GM12801 (cell line): ENCODE measurements around the gene RALGPS2.

Source experiments
- TF ChIP-seq, protein P1 (sequence below): IDR thresholded peaks from one replicate; pipeline ENCODE4 v1.5.1; 2011; ENCODE audit warnings: control low read depth; ENCODE audit not compliant: insufficient read length; ENCODE audit errors: extremely low read depth

Gene RALGPS2

GRCh38 chr1:178953538-178954324 lies 228.7 kb downstream of the RALGPS2 start:
- TF ChIP-seq, protein P1, sequence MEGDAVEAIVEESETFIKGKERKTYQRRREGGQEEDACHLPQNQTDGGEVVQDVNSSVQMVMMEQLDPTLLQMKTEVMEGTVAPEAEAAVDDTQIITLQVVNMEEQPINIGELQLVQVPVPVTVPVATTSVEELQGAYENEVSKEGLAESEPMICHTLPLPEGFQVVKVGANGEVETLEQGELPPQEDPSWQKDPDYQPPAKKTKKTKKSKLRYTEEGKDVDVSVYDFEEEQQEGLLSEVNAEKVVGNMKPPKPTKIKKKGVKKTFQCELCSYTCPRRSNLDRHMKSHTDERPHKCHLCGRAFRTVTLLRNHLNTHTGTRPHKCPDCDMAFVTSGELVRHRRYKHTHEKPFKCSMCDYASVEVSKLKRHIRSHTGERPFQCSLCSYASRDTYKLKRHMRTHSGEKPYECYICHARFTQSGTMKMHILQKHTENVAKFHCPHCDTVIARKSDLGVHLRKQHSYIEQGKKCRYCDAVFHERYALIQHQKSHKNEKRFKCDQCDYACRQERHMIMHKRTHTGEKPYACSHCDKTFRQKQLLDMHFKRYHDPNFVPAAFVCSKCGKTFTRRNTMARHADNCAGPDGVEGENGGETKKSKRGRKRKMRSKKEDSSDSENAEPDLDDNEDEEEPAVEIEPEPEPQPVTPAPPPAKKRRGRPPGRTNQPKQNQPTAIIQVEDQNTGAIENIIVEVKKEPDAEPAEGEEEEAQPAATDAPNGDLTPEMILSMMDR: no peak

GRCh38 chr1:178954325-178954690 lies 229.3 kb downstream of the RALGPS2 start:
- TF ChIP-seq, protein P1: no peak

DNA sequence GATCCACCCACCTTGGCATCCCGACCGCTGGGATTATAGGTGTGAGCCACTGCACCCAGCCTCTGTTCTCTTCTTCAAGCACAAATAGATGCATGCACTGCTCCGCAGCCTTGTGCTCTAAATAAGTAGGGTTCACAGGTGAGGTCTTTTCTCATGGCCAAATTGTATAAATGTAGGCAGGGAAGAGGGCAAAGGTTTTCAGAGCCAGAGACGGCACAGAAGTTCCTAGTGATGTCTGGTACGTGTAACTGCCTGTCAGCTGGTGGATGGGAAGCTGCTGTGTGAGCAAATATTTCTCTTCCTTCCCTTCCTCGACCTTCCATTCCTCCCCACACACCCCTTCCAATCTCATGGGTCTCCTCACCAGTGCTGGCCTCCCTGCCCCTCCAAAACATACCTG lies 229.9 kb downstream of the RALGPS2 start:
- TF ChIP-seq, protein P1: no peak

DNA sequence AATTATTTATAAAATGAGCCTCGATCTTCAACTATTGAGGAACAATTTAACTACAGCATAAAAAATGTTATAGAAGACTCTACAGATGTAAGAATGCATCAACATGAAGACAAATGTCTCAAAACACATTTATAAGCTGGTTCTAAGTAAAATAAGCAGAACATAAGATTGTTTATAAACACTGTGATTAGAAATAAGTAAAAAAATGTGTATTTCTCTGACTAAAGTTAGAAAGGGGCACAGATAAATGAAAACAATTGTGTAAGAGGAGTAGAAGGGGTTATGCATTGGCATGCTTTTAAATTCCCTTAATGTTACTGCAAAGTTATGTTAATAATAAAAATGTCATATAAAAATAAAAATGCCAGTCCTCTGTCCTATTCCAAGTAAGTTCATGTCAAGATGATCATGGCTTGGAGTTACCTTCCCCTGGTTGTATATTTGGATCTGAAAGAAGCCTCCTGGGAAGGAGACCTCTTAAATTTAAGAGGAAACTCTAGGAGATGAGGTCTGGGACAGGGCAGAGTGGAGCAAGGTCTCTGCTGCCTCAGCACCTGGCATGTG lies 230.4 kb downstream of the RALGPS2 start:
- TF ChIP-seq, protein P1: no peak

DNA sequence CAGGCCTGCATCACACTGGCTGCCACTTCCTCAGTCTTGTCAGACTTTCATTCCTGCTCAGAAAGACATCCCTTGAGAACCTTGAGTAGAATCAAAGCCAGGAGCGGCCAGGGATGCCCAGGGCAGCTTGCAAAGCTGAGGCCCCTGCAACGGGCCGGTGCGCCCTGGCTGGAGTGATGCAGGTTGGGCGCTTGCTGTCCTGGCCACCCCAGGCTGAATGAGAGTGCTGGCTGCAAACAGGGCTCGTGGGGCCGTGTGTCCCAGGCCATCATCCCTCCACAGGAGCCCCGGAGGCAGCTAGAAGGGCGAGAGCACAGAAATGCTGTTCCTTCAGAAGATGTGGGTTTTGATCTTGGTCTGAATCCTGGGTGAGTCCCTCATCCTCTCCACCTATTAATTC lies 233.4 kb downstream of the RALGPS2 start:
- TF ChIP-seq, protein P1: no peak

DNA sequence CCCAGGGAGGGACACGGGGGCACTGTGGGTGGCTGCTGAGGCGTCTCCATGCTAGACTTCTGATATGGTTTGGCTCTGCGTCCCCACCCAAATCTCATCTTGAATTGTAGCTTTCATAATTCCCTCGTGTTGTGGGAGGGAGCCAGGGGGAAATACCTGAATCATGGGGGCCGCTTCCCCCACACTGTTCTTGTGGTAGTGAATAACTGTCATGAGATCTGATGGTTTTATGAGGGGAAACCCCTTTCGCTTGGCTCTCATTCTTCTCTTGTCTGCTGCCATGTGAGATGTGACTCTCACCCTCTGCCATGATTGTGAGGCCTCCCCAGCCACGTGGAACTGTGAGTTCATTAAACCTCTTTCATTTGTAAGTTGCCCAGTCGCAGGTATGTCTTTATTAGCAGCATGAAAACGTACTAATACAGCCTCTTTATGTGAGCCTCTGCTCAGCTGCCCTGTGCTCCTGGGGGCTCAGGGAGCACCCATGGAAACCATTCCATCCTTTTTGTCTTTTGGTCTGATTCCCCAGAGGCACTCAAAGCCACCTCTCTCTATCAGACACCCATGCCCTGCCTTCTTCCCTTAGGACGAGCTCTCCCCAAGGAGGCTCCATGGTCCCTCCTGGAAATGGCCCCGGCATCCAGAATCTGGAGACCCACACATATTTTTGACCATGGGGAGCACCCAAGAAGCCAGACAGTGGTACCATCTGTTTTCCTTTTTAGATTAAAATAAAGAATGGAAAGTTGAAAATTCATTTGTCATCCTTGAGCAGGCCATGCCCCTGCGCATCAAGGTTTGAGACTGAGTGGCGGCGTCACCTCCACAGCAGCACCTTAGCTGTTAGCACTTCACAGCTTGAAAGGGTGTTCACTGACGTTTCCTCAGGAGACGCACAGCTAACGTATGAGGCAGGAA lies 234.8 kb downstream of the RALGPS2 start:
- TF ChIP-seq, protein P1: no peak

GRCh38 chr1:178960482-178961240 lies 235.6 kb downstream of the RALGPS2 start:
- TF ChIP-seq, protein P1: no peak
